ENCODE results near the gene PON2.

PON2 gene

GRCh38 chr7:95434557-95435421 is at the start of gene PON2:
Gene PON2 (minus strand): TSS chr7:95435028. CDS start chr7:95434951, 77 bp downstream.
- no peak for TF ChIP-seq Cebpa-rat (IDR thresholded peaks at IDR 0.05)
- Histone ChIP-seq H3K9ac (peak within 1 kb of the TSS; percentile 84 to 95 (median 93)), H3K4me2 (peak within 1 kb of the TSS; percentile 50 to 86 (median 79)), H3K27ac (peak within 1 kb of the TSS; percentile 83 to 97 (median 91)), H3K27me3 (no peaks in the 10 kb centered on the region), H3K36me3 (peaks cover 0 to 12% (median under 1%) of the 10 kb centered on the region in 11 experiments; a peak in 2 of 22 replicates), H3K9me3 (replicated peaks in 1 of 11) (0 out of 22 replicates have a peak, but pooled peaks cover 0 to under 1% (median 0%) of the 10 kb centered on the region in 11 experiments), H3K4me1 (peaks cover 24 to 41% (median 30%) of the 10 kb centered on the region in 10 experiments), H4K20me1 (no peaks in the 10 kb centered on the region), H3K4me3 (peak within 1 kb of the TSS; percentile 62 to 83 (median 74))

GRCh38 chr7:95482424-95482823 is 47.6 kb upstream of the PON2 start:
- Histone ChIP-seq H3K27me3 (no peaks in the 10 kb centered on the region), H3K4me2 (no peak overlapping the region), H3K4me1 (peaks cover 0 to 6% (median 0%) of the 10 kb centered on the region in 10 experiments; a peak in 3 of 20 replicates), H3K27ac (no peak overlapping the region), H3K36me3 (no peaks in the 10 kb centered on the region), H3K9me3 (replicated peaks in 1 of 11) (no peaks in the 10 kb centered on the region), H3K4me3 (no peak overlapping the region), H3K9ac (no peak overlapping the region), H4K20me1 (no peaks in the 10 kb centered on the region)
- no peak for TF ChIP-seq Cebpa-rat (IDR thresholded peaks at IDR 0.05)

GRCh38 chr7:95481271-95482165 is 46.7 kb upstream of the PON2 start:
- Histone ChIP-seq H4K20me1 (no peaks in the 10 kb centered on the region), H3K4me3 (no peak overlapping the region), H3K27ac (no peak overlapping the region), H3K4me1 (peaks cover 0 to 6% (median 0%) of the 10 kb centered on the region in 10 experiments; a peak in 3 of 20 replicates), H3K36me3 (no peaks in the 10 kb centered on the region), H3K9me3 (replicated peaks in 1 of 11) (no peaks in the 10 kb centered on the region), H3K4me2 (0 out of 22 replicates have a peak overlapping the region, but pooled peaks of 1 of the 11 experiments have one; percentile 16), H3K27me3 (no peaks in the 10 kb centered on the region), H3K9ac (no peak overlapping the region)
- TF ChIP-seq Cebpa-rat (IDR thresholded peaks at IDR 0.05): no peak

GRCh38 chr7:95479992-95480624 is 45.3 kb upstream of the PON2 start:
- no peak for TF ChIP-seq Cebpa-rat (IDR thresholded peaks at IDR 0.05)
- Histone ChIP-seq H3K36me3 (no peaks in the 10 kb centered on the region), H3K27ac (no peak overlapping the region), H3K4me1 (peaks cover 0 to 6% (median 0%) of the 10 kb centered on the region in 10 experiments; a peak in 3 of 20 replicates), H3K9me3 (replicated peaks in 1 of 11) (no peaks in the 10 kb centered on the region), H3K27me3 (no peaks in the 10 kb centered on the region), H4K20me1 (no peaks in the 10 kb centered on the region), H3K4me2 (no peak overlapping the region), H3K9ac (no peak overlapping the region), H3K4me3 (no peak overlapping the region)

DNA sequence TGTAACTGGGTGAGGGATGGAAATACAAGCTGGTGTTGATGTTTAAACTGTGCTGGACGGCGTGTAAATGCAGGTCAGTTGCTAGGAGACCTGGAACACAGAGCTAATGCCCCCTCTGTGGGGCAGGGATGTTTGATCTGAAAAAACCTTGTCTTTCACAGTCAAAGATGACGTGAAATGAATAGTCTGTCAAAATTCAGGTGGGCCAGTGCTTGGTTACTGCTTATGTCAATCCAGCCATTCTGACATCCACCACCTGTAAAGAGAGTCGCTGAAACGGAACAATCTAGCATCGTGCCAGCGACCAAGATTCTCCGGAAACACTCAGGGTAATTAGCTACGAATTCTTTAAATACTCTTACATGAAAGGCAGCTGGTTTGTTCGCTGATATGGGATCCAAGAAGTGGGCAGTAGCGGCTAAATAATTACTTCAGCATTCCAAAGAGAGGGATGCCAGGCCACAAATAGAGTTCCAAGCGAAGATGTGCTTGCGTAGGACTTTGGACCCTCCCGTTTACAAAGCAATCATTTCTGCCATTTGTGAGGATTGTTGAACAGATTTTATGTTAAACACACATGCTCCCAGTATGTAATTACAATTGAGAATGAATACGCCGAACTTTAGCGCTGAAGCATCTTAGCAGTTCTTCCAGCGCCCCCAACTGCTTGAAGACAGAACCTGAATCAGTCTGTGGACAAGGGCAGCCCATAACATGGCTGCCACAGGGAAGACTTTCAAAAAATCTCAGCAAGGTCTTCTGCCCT is 43.6 kb upstream of the PON2 start:
- Histone ChIP-seq H4K20me1 (no peaks in the 10 kb centered on the region), H3K4me1 (peaks cover 0 to 6% (median 2%) of the 10 kb centered on the region in 10 experiments; a peak in 8 of 20 replicates), H3K36me3 (no peaks in the 10 kb centered on the region), H3K27me3 (no peaks in the 10 kb centered on the region), H3K9me3 (replicated peaks in 1 of 11) (no peaks in the 10 kb centered on the region), H3K27ac (no peak overlapping the region), H3K4me3 (no peak overlapping the region), H3K4me2 (no peak overlapping the region), H3K9ac (no peak overlapping the region)
- no peak for TF ChIP-seq Cebpa-rat (IDR thresholded peaks at IDR 0.05)

DNA sequence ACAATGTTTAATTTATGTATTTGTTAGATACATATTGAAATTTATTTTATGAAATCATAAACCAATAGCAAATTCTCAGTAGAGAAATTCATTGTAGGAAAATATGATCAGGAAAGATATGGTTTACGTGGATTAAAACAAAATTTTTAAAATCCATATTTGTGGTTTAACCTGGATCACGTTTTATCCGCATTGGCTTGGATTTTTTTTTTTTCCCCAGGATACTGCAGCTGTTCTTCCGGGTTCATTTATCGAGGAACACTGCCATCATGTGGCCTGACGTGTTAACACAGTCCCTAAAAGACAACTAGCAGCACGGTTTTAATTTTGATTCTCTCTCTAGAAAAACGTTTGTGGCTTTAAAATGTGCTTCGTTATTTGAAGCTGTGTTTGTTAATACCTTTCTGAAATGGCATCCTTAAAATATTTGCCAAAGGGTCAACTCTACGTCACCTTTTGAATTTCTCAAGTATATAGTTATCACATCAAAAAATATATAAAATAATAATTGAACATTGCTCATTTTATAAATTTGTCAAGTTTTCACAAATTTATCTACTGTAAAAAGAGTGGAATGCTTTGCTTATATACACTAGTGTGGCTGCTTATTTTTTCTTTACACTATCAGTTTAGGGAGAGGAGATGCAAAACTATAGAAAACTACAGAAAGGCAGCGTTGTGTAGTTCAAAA is 42.2 kb upstream of the PON2 start:
- Histone ChIP-seq H3K4me3 (no peak overlapping the region), H3K4me2 (no peak overlapping the region), H3K36me3 (no peaks in the 10 kb centered on the region), H3K4me1 (peaks cover 10 to 18% (median 16%) of the 10 kb centered on the region in 10 experiments), H3K9ac (no peak overlapping the region), H4K20me1 (no peaks in the 10 kb centered on the region), H3K27ac (no peak overlapping the region; a peak in 1 of 22 replicates), H3K9me3 (replicated peaks in 1 of 11) (no peaks in the 10 kb centered on the region), H3K27me3 (no peaks in the 10 kb centered on the region)
- no peak for TF ChIP-seq Cebpa-rat (IDR thresholded peaks at IDR 0.05)

DNA sequence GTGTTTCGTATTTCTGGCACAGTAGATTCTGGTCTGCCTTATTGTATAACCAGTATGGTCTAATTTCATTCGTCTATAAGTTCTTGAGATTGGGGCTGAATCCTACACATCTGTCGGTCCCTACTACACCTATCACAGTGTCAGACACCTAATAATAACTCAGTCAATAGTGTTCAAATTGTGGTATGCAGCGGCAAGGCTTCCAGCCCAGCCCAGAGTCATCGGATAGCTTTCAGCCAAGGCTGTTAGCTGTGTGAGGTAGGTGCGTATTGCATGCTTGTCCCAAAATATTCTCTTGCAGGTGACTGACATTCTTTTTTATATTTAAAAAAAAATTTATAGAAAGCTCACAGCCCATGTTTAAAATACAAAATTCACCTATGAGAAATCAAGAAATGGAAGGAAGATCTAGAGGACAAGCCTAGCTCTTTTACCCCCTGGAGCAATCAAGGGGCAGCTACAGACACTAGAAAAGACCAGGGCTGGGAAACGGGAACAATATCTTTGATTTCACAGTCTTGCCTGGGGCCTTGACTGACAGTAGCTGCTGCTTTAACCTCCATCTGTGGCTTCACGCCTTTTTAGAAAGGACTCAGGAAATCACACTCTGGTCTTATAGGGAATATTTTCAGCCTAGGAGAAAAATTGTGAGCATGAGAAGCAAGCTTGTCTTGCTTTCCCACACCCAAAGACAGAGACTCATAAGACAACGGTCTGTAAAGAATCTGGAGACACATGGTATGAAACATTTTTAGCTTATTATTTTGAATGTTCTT is 41.4 kb upstream of the PON2 start:
- Histone ChIP-seq H3K4me3 (no peak overlapping the region), H3K27ac (peak overlapping the region in 1 of 11 experiments; percentile 6; a peak in 1 of 22 replicates), H3K9me3 (replicated peaks in 1 of 11) (no peaks in the 10 kb centered on the region), H3K36me3 (no peaks in the 10 kb centered on the region), H3K4me2 (no peak overlapping the region), H3K27me3 (no peaks in the 10 kb centered on the region), H3K9ac (no peak overlapping the region), H4K20me1 (no peaks in the 10 kb centered on the region), H3K4me1 (peaks cover 12 to 24% (median 20%) of the 10 kb centered on the region in 10 experiments)
- no peak for TF ChIP-seq Cebpa-rat (IDR thresholded peaks at IDR 0.05)

Data from BLaER1 treated with 17β-estradiol and CSF1 and Interleukin-3, amounts not matched to agents 10 nM and 100 nM (cell line).